ENCODE results near the gene AGR2.
"Not testable (repeated sequence)": the region's sequence is repeated elsewhere in the genome, so short reads cannot be mapped to it uniquely, and the experiment has no call there.

Gene AGR2

GRCh38 chr7:16804674-16805439 lies at the start of gene AGR2:
Gene AGR2, minus strand, starts transcription at chr7:16804999. Its CDS starts 3,203 bp downstream, at chr7:16801796.
- no peak for DNase-seq (ENCODE audit: low spot score)

DNA sequence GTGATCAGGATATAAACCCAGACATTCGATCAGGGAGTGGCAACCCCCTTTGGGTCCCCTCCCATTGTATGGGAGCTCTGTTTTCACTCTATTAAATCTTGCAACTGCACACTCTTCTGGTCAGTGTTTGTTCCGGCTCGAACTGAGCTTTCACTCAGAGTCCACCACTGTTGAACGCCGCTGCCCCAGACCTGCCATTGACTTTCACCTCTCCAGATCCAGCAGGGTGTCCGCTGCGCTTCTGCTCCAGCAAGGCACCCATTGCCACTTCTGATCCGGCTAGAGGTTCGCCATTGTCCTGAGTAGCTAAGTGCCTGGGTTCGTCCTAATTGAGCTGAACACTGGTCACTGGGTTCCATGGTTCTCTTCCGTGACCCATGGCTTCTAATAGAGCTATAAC lies 48.4 kb upstream of the AGR2 start:
- DNase-seq (ENCODE audit: low spot score) = not testable (repeated sequence)

DNA sequence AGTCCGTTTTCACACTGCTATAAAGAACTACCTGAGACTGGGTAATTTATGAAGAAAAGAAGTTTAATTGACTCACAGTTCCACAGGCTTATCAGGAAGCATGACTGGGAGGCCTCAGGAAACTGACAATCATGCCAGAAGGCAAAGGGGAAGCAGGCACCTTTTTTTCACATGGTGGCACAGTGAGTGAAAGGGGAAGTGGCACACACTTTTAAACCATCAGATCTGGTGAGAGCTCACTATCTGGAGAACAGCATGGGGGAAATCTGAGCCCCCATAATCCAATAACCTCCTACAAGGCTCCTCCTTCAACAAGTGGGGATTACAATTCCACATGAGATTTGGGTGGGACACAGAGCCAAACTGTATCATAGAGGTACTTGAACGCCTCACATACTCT lies 47.0 kb upstream of the AGR2 start:
- no peak for DNase-seq (ENCODE audit: low spot score)

GRCh38 chr7:16850614-16851466 lies 46.0 kb upstream of the AGR2 start:
- DNase-seq (ENCODE audit: low spot score) = no peak

DNA sequence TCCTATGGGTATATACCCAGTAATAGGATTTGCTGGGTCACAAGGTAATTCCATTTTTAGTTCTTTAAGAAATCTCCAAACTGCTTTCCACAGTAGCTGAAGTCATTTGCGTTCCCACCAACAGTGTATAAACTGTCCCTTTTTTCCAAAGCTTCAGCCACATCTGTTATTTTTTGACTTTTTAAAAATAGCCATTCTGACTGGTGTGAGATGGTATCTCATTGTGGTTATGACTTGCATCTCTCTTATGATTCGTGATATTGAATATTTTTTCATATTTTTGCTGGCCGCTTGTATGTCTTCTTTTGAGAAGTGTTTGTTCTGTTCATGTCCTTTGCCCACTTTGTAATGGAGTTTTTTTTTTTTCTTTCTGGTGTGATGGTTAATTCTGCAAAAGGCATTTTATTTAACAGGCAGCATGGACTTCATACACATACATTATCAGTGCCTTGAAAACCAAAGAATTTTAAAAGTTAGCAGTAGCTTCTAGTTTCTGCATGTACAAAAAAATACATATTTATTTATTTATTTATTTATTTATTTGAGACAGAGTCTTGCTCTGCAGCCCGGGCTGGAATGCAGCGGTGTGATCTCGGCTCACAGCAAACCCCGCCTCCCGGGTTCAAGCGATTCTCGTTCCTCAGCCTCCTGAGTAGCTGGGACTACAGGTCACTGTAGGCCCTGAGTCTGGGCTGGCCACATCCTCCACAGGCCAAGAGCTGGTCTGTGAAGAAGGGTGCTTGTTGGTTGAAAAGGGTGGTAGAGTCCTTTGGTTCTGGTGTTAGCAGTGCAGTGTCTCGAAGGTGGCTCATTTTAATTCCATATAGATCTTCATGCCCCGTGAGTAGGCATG lies 44.7 kb upstream of the AGR2 start:
- DNase-seq (ENCODE audit: low spot score) = no peak

- no peak for DNase-seq (ENCODE audit: low spot score)
Observed at GRCh38 chr7:16847381-16847860, 42.6 kb upstream of the AGR2 start.

DNA sequence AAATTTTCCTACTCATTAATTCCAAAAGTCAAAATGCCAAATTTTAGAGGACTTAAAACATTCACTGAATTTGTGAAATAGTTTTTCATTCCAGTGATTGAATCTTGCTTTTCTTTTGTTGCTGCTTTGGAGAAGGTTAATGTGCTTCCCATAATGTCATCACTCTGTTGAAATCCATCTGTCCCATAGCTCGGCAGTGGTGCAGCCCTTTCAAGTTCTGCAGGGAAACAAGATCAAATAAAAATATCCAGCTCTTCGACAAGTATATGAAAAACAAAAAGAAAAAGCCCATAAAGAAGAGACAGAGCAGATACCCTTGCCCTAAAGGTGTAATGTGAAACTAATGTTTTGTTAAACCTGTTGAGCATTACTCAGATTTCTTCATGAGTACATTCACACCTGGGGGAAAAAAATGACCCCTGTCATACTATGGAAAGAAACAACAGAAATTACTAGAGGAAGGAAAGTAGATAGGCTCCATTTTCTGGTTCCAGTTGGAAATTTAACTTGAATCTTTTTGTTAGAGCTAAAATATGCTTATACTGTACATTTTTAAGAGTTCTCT lies 41.9 kb upstream of the AGR2 start:
- DNase-seq (ENCODE audit: low spot score) = no peak

DNA sequence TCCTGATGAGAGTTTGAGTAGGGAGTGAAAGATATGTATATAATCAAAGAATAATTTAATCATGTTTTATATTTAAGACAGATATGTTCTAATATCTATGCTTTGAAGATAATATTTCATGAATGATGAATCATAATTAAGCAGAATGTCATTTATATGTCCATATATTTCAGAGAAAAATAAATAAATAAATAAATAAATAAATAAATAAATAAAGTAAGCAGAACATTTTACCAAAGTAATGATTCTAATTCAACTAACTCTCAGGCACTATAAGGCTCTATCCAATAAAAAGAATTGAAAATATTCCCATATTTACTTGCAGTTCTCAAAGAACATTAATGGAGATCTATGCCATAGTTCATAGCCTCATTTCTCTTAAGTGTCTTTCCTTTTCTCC lies 40.9 kb upstream of the AGR2 start:
- no peak for DNase-seq (ENCODE audit: low spot score)

- DNase-seq (ENCODE audit: low spot score) = no peak
Observed at GRCh38 chr7:16841681-16842080, 36.9 kb upstream of the AGR2 start.

DNA sequence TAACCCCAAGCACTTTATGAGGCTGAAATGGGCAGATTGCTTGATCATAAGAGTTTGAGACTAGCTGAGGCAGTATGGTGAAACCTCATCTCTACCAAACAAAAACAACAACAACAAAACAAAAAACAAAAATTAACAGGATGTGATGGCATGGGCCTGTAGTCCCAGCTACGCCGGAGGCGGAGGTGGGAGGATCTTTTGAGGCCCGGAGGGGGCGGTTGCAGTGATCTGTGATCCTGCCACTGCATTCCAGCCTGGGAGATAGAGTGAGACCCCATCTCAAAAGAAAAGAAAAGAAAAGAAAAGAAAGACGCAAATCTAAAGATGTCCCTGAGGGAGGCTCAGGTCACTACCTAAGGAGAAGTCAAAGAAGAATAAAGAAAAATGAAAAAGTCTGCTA lies 35.3 kb upstream of the AGR2 start:
- DNase-seq (ENCODE audit: low spot score) = no peak

GRCh38 chr7:16839646-16840045 lies 34.8 kb upstream of the AGR2 start:
- DNase-seq (ENCODE audit: low spot score) = no peak

DNA sequence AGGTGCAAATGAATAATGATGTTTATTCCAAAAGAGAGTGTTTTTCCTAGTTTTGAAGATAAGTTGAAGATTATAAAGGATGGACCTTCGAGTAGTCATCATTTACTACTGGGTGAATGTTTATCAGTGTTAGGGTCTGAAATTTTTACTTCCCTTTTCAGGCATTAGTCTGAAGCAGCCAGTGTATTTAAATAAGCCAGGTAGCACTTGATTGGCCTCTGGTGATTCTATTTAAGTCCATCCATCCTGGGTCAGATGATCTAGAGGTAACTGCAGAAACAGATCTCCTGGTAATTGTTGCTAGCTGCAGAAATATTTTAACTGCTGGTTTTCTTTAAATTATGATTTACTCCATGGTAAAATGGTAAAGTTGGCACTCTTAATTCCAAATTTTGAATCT lies 34.1 kb upstream of the AGR2 start:
- DNase-seq (ENCODE audit: low spot score) = no peak

DNA sequence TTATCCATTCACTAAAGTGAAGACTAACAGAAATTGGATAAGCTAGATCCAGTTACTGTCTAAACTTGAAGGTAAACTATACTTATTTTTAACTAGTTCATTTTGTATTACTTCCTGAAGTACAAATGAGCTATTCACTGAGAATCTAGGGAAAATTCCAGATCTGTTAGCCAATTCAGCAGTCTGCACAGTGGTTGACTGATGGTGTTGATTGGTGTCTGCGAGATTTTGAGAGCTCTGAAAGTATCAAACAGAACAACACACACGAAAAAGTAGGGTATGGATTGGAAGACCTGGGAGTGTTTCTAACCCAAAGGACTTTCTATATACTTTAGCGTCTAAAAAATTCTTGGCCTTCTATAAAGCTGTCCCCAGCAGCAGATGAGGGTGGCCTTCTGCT lies 33.6 kb upstream of the AGR2 start:
- no peak for DNase-seq (ENCODE audit: low spot score)

DNA sequence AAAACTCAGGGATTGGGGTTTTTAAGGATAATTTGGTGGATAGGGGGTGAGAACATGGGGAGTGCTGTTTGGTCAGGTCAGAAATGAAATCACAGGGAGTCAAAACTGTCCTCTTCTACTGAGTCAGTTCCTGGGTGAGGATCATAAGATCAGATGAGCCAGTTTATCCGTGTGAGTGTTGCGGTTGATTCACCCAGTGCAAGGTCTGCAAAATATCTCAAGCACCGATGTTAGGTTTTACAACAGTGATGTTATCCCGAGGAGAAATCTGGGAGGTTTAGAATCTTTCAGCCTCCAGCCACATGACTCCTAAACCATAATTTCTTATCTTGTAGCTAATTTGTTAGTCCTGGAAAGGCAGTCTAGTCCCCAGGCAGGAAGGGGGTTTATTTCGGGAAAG lies 31.7 kb upstream of the AGR2 start:
- no peak for DNase-seq (ENCODE audit: low spot score)

DNA sequence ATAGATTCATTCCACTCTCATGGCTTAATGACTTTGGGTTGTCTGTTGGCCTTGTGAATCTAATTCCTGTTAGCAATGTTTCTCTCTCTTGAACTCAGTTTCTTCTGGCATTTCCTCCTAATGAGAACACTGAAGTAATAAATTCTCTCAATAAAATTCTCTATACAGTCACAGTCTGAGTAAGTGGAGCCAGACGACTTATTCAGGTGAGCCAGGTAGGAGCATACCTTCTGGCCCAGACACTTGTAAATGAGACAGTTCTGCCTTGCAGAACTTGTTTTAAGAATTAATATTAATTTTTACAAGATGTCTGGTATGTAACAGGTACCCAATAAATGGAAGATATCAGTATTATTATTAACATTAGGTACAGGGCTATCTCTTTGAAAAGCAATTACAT lies 28.6 kb upstream of the AGR2 start:
- no peak for DNase-seq (ENCODE audit: low spot score)

- no peak for DNase-seq (ENCODE audit: low spot score)
Observed at GRCh38 chr7:16826060-16826459, 21.3 kb upstream of the AGR2 start.

DNA sequence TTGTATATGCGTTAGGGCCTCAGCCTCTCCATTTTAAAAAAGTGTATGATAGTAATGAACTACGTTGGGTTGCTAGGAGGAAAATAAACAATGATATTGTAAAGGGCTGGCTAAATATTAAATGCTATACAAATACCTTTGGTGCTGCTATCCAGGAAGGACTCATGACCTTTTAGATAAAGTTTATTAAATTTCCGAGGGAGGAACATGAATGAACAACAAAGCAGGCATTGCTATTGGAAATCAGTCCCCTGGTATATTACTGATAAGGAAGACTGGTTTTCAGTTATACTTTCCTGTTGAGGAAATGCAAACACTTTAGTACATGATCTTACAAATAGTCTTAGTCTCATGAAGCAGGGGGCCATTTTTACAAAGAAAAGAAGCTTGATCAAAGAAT lies 17.2 kb upstream of the AGR2 start:
- DNase-seq (ENCODE audit: low spot score) = no peak

GRCh38 chr7:16818732-16819131 lies 13.9 kb upstream of the AGR2 start:
- DNase-seq (ENCODE audit: low spot score) = no peak

- no peak for DNase-seq (ENCODE audit: low spot score)
Observed at GRCh38 chr7:16817536-16817935, 12.7 kb upstream of the AGR2 start.

DNA sequence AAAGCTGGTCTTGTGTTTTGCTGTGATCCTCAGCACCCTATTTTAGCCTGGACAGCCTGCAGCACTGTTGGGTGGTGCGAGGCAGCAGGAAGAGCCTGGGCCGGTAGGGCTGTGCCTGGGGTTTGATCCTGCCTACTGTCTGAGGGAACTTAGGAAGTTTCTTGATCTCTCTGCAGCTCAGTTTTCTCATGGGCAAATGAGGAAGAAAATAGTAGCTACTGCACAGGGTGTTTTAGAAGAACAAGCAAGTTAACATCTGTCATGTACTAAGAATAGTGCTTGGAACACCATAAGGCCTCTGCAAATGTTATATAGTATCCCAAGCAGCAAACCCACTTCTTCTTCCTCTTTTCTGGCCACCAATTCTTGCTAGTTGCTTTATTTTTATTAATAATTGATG lies 12.0 kb upstream of the AGR2 start:
- DNase-seq (ENCODE audit: low spot score) = no peak

GRCh38 chr7:16815001-16815400 lies 10.2 kb upstream of the AGR2 start:
- no peak for DNase-seq (ENCODE audit: low spot score)

- DNase-seq (ENCODE audit: low spot score) = no peak
Observed at GRCh38 chr7:16813232-16813616, 8.4 kb upstream of the AGR2 start.

Data from left forelimb (tissue), 1 donor.